GM19099 (cell line): ENCODE measurements around the gene RAB39A.

Source experiments
- POLR2A ChIP-seq: IDR thresholded peaks from 3 replicates; pipeline ENCODE4 v1.6.1; 2011; ENCODE audit warnings: low read depth; ENCODE audit not compliant: insufficient read length; ENCODE audit errors: extremely low read depth

RAB39A gene

GRCh38 chr11:107956543-107956942 lies 28.3 kb downstream of the RAB39A start:
- no peak for TF ChIP-seq POLR2A

- no peak for TF ChIP-seq POLR2A
These were observed 28.9 kb downstream of the RAB39A start for GRCh38 chr11:107957109-107957588.

DNA sequence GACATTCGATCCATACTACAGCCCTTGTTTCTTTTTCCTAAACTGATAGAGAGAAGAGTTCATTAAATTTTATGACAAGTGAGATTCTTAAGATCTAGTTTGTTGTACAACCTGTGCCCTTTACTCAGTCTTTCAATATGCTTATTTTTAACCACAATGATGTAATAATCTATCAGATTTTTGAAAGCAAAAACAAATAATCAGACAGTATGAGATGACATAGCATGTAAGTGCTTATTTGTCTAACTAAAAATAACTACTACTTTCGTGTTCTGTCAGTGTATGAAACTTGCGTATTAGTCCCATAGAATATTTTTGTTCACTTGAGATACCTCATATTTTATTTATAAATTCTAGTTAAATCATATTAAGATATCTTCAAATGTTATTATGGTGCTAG lies 33.2 kb downstream of the RAB39A start:
- TF ChIP-seq POLR2A, result no peak

- no peak for TF ChIP-seq POLR2A
These were observed 33.9 kb downstream of the RAB39A start for GRCh38 chr11:107962181-107962580.

DNA sequence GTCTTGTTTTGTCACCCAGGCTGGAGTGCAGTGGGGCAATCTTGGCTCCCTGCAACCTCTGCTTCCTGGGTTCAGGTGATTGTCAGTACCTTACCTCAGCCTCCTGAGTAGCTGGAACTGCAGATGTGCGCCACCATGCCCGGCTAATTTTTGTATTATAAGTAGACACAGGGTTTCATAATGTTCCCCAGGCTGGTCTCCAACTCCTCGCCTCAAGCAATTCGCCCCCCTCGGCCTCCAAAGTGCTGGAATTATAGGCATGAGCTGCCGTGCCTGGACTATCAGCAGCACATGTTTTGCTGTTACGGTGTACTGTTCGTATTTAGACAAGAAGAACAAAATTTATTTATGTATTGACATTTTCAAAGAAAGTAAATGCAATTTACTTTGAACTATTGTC lies 34.8 kb downstream of the RAB39A start:
- no peak for TF ChIP-seq POLR2A

DNA sequence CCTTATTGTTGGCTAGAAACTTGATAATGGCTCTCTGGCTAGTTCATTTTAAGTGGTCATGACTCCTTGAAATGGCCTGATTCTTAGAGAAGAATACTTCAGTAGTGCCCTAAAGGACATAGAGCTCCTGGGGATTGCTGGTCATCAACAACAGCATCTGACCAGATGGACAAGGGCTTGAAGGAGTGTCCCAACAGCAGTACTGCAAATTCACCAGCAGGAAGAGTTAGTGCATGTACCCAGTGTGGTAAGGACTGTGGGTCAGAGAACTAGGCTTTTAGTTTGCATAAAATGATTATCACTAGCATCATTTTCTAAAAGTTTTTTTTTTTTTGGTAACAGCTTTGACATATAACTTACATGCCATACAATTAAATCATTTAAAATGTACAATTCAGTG lies 41.0 kb downstream of the RAB39A start:
- TF ChIP-seq POLR2A, result no peak

GRCh38 chr11:107970049-107970448 lies 41.8 kb downstream of the RAB39A start:
- TF ChIP-seq POLR2A, result no peak

GRCh38 chr11:107973641-107974040 lies 45.4 kb downstream of the RAB39A start:
- no peak for TF ChIP-seq POLR2A

GRCh38 chr11:107988397-107989158 lies 60.3 kb downstream of the RAB39A start:
- no peak for TF ChIP-seq POLR2A

- no peak for TF ChIP-seq POLR2A
These were observed 63.7 kb downstream of the RAB39A start for GRCh38 chr11:107991868-107992414.

DNA sequence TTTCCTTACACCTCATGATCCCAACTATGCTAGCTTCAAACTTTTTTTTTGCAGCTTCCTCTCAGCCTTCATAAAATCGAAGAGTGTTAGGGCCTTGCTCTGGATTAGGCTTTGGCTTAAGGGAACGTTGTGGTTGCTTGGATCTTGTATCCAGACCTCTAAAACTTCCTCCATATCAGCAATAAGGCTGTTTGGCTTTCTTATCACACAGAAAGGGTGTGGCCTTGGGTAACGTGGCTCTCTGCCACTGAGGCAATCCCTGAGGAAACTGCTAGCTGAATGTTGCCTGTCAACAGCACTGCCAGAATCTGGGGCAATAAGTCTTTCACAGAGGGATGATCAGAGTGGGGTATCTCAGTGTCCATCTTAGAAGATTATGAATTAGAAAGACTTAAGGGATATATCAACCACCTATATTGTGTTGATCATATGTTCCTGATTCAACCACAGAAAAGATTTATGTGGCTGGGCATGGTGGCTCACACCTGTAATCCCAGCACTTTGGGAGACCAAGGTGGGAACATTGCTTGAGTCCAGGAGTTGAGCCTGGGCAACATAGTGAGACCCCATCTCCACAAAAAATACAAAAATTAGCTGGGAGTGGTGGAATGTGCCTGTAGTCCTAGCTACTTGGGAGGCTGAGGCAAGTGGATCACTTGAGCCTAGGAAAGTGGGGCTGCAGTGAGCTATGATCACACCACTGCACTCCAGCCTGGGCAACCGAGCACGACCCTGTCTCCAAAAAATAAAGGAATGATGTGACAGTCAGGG lies 67.9 kb downstream of the RAB39A start:
- no peak for TF ChIP-seq POLR2A

DNA sequence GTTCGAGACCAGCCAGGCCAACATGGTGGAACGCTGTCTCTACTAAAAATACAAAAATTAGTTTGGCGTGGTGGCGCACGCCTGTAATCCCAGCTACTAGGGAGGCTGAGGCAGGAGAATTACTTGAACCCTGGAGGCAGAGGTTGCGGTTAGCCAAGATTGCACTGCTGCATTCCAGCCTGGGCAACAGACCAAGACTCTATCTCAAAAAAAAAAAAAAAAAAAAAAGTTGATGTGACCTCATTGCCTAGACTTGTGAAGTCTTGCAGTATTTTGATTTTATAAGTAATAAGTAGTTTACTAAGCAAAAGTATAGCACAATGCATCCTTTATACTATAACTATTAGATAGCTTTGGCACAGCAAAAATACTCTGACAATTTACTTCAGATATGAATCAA lies 70.5 kb downstream of the RAB39A start:
- TF ChIP-seq POLR2A, result no peak

DNA sequence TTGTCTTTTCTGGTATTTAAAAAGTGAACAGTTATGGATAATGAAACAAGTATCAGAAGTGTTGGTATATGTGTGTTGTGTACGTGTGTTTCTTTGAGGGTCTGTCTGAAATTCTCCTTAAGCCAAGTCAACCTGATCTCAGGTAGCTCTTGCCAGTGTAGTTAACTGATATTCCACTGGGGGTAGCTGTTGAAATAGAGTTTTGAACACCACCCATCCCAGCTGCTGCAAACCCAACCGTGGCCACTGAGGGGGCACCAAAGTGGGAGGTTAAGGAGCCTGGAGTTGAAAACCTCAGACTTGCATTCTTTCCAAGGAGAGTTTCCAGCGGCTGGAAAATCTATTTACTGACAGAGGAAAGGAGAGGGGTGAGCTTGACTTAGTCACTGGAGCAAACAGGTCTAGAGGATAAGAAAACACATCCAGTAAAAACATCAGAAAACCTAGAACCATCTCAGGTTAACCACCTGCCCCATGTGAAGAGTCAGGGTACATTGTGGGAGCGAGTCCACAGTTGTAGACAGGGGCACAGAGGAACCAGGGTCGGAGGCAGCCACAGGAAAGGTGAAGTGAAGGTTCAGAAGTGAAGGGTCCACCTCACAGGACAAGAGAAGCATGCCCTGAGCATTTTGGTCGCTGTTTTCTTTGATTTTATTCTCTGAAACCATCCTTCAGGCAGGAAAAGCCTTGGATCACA lies 71.7 kb downstream of the RAB39A start:
- no peak for TF ChIP-seq POLR2A

DNA sequence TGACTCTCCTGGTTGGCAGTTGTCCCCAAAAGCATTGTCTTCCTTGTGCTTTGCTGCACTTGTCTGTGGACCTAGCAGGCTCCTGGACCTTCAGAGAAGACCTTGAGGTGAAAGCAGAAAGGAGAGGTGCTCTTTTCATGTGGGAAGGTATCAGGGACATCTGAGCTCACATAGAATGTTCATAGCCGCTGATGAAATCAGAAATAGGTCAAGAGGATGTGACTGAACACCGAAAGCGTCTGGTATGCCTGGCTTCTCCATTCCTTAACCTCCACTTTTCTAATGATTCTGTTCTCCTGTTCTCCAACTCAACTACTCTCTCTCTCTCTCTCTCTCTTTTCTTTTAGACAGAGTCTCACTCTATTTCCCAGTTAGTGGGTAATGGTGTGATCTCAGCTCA lies 74.2 kb downstream of the RAB39A start:
- no peak for TF ChIP-seq POLR2A

- TF ChIP-seq POLR2A, result no peak
These were observed 75.4 kb downstream of the RAB39A start for GRCh38 chr11:108003623-108004022.
